Measurements from ENCODE around the gene OR6S1.
"Not testable (repeated sequence)": the region's sequence is repeated elsewhere in the genome, so short reads cannot be mapped to it uniquely, and the experiment has no call there.

Gene OR6S1

GRCh38 chr14:20630340-20631022, 11.0 kb downstream of the OR6S1 start:
- DNase-seq, result no peak

GRCh38 chr14:20628063-20628854, 13.2 kb downstream of the OR6S1 start:
- no peak for DNase-seq

GRCh38 chr14:20627346-20628027, 14.0 kb downstream of the OR6S1 start:
- DNase-seq, result no peak

- DNase-seq, result no peak
Measured at GRCh38 chr14:20626274-20626673, 15.2 kb downstream of the OR6S1 start.

- no peak for DNase-seq
Measured at GRCh38 chr14:20624495-20625070, 16.9 kb downstream of the OR6S1 start.

- DNase-seq, result no peak
Measured at GRCh38 chr14:20623798-20624197, 17.7 kb downstream of the OR6S1 start.

GRCh38 chr14:20622816-20623291, 18.6 kb downstream of the OR6S1 start:
- DNase-seq, result no peak

GRCh38 chr14:20620798-20621478, 20.6 kb downstream of the OR6S1 start:
- DNase-seq, result no peak

GRCh38 chr14:20619688-20620087, 21.8 kb downstream of the OR6S1 start:
- not testable (repeated sequence) for DNase-seq

GRCh38 chr14:20618271-20618749, 23.2 kb downstream of the OR6S1 start:
- no peak for DNase-seq

GRCh38 chr14:20617138-20618003, 24.1 kb downstream of the OR6S1 start:
- no peak for DNase-seq

GRCh38 chr14:20615996-20616395, 25.5 kb downstream of the OR6S1 start:
- no peak for DNase-seq

- DNase-seq, result peak; percentile 35
Measured at GRCh38 chr14:20614038-20614840, 27.3 kb downstream of the OR6S1 start.

GRCh38 chr14:20613094-20614037, 28.1 kb downstream of the OR6S1 start:
- peak; percentile 97 for DNase-seq

GRCh38 chr14:20612403-20612802, 29.1 kb downstream of the OR6S1 start:
- no peak for DNase-seq

- DNase-seq, result no peak
Measured at GRCh38 chr14:20611277-20611676, 30.2 kb downstream of the OR6S1 start.

GRCh38 chr14:20610002-20610765, 31.3 kb downstream of the OR6S1 start:
- DNase-seq, result peak; percentile 86

- DNase-seq, result peak; percentile 92
Measured at GRCh38 chr14:20609215-20610001, 32.1 kb downstream of the OR6S1 start.
